ENCODE results near the gene CDK14.

- TF ChIP-seq CTCF (conservative IDR thresholded peaks at IDR 0.05; ENCODE audit: low read length) (no peak), EZH2phosphoT487 (IDR thresholded peaks at IDR 0.05; ENCODE audit: borderline replicate concordance) (no peak)
Measured at GRCh38 chr7:90674625-90675024, 78.5 kb downstream of the CDK14 start.

Data from Loucy (cell line).